HEK293 (cell line): ENCODE data around the gene SNX7.

Experiments
- CTCF ChIP-seq: fragments of 450-650 bp; formaldehyde crosslinking; IDR thresholded peaks from 2 replicates; pipeline ENCODE4 v1.5.1; 2016; ENCODE audit warnings: missing biosample characterization, missing genetic modification characterization
- ZNF133 ChIP-seq: fragments of 450-650 bp; formaldehyde crosslinking; IDR thresholded peaks from 2 replicates; pipeline ENCODE4 v1.5.1; 2016; ENCODE audit warnings: missing biosample characterization, missing genetic modification characterization
- ZNF24 ChIP-seq: fragments of 450-650 bp; formaldehyde crosslinking; IDR thresholded peaks from 2 replicates; pipeline ENCODE4 v1.5.1; 2016; ENCODE audit warnings: missing biosample characterization, missing genetic modification characterization
- ZNF324 ChIP-seq: fragments of 450-650 bp; formaldehyde crosslinking; IDR thresholded peaks from 2 replicates; pipeline ENCODE4 v1.5.1; 2016; ENCODE audit warnings: missing biosample characterization, missing genetic modification characterization

GRCh38 chr1:98688110-98688739 lies 26.7 kb downstream of the SNX7 start:
- TF ChIP-seq ZNF133 (tag by site-specific recombination) (no peak), CTCF (tag by site-specific recombination) (no peak), ZNF24 (tag by site-specific recombination) (no peak), ZNF324 (tag by site-specific recombination) (no peak)
